ENCODE results near the gene C10orf53. TPM values are rescaled to one million over a fixed set of nuclear protein-coding genes. Genes with fewer than 3 reads are reported as not detected.

C10orf53 gene
- polyA plus RNA-seq, 1 of the 3 experiments (the other 2 are of a cell fraction) = not detected

DNA sequence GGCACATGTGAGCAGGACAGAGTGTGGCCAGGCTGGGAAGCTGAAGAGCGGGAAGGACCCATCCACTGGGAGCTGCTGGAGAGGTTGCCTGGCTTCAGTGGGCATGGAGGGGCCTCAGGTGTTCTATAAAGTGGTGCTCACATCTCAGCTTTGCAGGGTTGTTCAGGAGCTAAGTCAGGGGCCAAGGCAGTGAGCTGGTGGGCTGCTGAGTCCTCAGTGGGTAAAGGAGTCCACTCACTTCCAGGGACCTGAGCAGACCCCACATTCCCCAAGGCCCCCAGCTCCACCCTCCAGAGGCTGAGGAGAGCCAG lies 28.8 kb upstream of the C10orf53 start (continued):
- TF ChIP-seq, protein P1, sequence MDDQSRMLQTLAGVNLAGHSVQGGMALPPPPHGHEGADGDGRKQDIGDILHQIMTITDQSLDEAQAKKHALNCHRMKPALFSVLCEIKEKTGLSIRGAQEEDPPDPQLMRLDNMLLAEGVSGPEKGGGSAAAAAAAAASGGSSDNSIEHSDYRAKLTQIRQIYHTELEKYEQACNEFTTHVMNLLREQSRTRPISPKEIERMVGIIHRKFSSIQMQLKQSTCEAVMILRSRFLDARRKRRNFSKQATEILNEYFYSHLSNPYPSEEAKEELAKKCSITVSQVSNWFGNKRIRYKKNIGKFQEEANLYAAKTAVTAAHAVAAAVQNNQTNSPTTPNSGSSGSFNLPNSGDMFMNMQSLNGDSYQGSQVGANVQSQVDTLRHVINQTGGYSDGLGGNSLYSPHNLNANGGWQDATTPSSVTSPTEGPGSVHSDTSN (IDR thresholded peaks at IDR 0.05) = no peak
- TF ChIP-seq MEF2A (IDR thresholded peaks at IDR 0.05; ENCODE audit: borderline replicate concordance, low read depth) (no peak), RCOR1 (IDR thresholded peaks at IDR 0.05; ENCODE audit: low read length) (no peak), ELF1 (IDR thresholded peaks at IDR 0.05) (no peak)

DNA sequence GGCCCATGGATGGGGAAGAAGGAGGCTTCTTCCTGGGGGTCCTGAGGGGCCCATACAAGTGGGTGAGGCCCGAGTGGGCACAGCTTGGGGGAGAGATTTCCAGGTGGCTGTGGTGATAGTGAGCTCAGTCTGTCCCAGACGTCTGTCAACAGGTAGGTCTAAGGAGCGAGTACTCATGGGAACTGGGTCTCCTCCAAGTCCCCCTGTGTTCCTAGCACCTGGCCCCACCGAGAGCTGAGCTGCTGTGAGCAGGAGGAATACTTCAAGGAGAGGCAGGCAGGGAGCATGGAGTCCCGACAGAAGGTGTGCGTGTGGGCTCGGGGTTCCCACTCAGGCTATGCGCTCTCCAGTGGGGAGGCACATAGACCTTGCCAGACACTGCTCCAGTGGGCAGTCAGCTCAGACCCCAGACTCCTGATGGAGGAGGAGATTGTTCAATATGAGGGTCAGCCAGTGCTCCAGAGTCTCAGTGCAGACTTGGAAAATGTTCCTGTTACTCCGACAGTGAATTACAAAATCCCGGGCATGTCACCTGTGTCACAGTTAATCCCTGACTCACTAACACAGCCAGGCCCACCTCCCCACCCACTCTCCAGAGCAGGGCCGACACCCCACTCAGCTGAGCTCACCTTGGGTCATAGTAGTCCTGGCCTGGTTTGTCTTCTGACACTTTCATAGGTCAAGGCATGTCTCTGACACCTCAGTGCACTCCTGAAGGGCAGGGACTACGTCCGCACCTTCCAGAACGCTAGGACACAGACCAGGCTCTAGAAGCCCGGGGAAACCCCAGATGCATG lies 28.2 kb upstream of the C10orf53 start:
- H3K9me3 ChIP-seq = no peaks in the 10 kb centered on the region
- DNase-seq = no peak

More for the DNA sequence above, 28.2 kb upstream of the C10orf53 start:
- Histone ChIP-seq H3K79me2 (ENCODE audit: insufficient read depth) (no peaks in the 10 kb centered on the region), H3K36me3 (replicated peaks in 1 of 2; ENCODE audit: control insufficient read depth in 1 of 2, insufficient read depth in 2 of 2, low read length in 1 of 2) (no peaks in the 10 kb centered on the region), H2AFZ (ENCODE audit: low read depth) (no peak overlapping the region), H3K4me1 (ENCODE audit: control insufficient read depth in 1 of 2, insufficient read depth in 2 of 2, low read depth in 1 of 2, low read length in 1 of 2) (peaks cover 0 to 12% of the 10 kb centered on the region in 2 experiments; a peak in 1 of 4 replicates), H3K9me2 (no peaks in the 10 kb centered on the region), H3K27ac (ENCODE audit: low read depth in 2 of 2, low read length in 1 of 2) (no peak overlapping the region), H3F3A (replicated peaks; ENCODE audit: insufficient read depth) (no peaks in the 10 kb centered on the region), H3K4me3 (ENCODE audit: low read depth in 2 of 2, low read length in 1 of 2) (no peak overlapping the region), H3K4me2 (no peak overlapping the region), H3K9ac (no peak overlapping the region), H3K27me3 (ENCODE audit: insufficient read depth) (no peaks in the 10 kb centered on the region), H4K20me1 (ENCODE audit: insufficient read depth) (no peaks in the 10 kb centered on the region)
- ChIA-PET POLR2A (no interaction called here), CTCF (interaction anchor here (0.8 to 1.6 kb wide), 2 partner anchors 13 to 39 kb away, joined by 3 read pairs; no protein-coding TSS in a partner anchor)
- WGBS (ENCODE audit: low lambda C conversion rate) = 45% methylated on average over 13 of the region's 15 CpGs
- TF ChIP-seq, protein P2, sequence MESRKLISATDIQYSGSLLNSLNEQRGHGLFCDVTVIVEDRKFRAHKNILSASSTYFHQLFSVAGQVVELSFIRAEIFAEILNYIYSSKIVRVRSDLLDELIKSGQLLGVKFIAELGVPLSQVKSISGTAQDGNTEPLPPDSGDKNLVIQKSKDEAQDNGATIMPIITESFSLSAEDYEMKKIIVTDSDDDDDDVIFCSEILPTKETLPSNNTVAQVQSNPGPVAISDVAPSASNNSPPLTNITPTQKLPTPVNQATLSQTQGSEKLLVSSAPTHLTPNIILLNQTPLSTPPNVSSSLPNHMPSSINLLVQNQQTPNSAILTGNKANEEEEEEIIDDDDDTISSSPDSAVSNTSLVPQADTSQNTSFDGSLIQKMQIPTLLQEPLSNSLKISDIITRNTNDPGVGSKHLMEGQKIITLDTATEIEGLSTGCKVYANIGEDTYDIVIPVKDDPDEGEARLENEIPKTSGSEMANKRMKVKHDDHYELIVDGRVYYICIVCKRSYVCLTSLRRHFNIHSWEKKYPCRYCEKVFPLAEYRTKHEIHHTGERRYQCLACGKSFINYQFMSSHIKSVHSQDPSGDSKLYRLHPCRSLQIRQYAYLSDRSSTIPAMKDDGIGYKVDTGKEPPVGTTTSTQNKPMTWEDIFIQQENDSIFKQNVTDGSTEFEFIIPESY (IDR thresholded peaks at IDR 0.05; ENCODE audit: borderline replicate concordance, low read depth) = no peak
- TF ChIP-seq, protein P3, sequence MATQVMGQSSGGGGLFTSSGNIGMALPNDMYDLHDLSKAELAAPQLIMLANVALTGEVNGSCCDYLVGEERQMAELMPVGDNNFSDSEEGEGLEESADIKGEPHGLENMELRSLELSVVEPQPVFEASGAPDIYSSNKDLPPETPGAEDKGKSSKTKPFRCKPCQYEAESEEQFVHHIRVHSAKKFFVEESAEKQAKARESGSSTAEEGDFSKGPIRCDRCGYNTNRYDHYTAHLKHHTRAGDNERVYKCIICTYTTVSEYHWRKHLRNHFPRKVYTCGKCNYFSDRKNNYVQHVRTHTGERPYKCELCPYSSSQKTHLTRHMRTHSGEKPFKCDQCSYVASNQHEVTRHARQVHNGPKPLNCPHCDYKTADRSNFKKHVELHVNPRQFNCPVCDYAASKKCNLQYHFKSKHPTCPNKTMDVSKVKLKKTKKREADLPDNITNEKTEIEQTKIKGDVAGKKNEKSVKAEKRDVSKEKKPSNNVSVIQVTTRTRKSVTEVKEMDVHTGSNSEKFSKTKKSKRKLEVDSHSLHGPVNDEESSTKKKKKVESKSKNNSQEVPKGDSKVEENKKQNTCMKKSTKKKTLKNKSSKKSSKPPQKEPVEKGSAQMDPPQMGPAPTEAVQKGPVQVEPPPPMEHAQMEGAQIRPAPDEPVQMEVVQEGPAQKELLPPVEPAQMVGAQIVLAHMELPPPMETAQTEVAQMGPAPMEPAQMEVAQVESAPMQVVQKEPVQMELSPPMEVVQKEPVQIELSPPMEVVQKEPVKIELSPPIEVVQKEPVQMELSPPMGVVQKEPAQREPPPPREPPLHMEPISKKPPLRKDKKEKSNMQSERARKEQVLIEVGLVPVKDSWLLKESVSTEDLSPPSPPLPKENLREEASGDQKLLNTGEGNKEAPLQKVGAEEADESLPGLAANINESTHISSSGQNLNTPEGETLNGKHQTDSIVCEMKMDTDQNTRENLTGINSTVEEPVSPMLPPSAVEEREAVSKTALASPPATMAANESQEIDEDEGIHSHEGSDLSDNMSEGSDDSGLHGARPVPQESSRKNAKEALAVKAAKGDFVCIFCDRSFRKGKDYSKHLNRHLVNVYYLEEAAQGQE (IDR thresholded peaks at IDR 0.05; ENCODE audit: low read depth, low read length) = no peak
- TF ChIP-seq YY1 (IDR thresholded peaks at IDR 0.05; ENCODE audit: low read depth) = no peak
- TF ChIP-seq, protein P4, sequence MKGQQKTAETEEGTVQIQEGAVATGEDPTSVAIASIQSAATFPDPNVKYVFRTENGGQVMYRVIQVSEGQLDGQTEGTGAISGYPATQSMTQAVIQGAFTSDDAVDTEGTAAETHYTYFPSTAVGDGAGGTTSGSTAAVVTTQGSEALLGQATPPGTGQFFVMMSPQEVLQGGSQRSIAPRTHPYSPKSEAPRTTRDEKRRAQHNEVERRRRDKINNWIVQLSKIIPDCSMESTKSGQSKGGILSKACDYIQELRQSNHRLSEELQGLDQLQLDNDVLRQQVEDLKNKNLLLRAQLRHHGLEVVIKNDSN (IDR thresholded peaks at IDR 0.05; ENCODE audit: borderline replicate concordance, low read depth) = no peak
- no peak for TF ChIP-seq FOXM1 (IDR thresholded peaks at IDR 0.05; ENCODE audit: low read depth)
- no peak for TF ChIP-seq MXI1 (IDR thresholded peaks at IDR 0.05; ENCODE audit: low read depth, low read length)
- TF ChIP-seq FOXJ3 (CRISPR knock-in tag; IDR thresholded peaks at IDR 0.05) = no peak
- no peak for TF ChIP-seq NRF1 (IDR thresholded peaks at IDR 0.05; ENCODE audit: low read depth, low read length)
- no peak for TF ChIP-seq RCOR1 (IDR thresholded peaks at IDR 0.05; ENCODE audit: low read length)
- TF ChIP-seq, protein P5, sequence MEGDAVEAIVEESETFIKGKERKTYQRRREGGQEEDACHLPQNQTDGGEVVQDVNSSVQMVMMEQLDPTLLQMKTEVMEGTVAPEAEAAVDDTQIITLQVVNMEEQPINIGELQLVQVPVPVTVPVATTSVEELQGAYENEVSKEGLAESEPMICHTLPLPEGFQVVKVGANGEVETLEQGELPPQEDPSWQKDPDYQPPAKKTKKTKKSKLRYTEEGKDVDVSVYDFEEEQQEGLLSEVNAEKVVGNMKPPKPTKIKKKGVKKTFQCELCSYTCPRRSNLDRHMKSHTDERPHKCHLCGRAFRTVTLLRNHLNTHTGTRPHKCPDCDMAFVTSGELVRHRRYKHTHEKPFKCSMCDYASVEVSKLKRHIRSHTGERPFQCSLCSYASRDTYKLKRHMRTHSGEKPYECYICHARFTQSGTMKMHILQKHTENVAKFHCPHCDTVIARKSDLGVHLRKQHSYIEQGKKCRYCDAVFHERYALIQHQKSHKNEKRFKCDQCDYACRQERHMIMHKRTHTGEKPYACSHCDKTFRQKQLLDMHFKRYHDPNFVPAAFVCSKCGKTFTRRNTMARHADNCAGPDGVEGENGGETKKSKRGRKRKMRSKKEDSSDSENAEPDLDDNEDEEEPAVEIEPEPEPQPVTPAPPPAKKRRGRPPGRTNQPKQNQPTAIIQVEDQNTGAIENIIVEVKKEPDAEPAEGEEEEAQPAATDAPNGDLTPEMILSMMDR (IDR thresholded peaks at IDR 0.05) = no peak
- no peak for TF ChIP-seq SIN3A (IDR thresholded peaks at IDR 0.05; ENCODE audit: borderline replicate concordance, low read depth, low read length)
- TF ChIP-seq RAD21 (IDR thresholded peaks at IDR 0.05; ENCODE audit: low read length) = no peak
- TF ChIP-seq TEAD4 (IDR thresholded peaks at IDR 0.05; ENCODE audit: borderline replicate concordance, insufficient read depth) = no peak
